IMR-90 (cell line): Measurements from ENCODE around the gene SPATA9. TPM values are rescaled to one million over a fixed set of nuclear protein-coding genes. Genes with fewer than 3 reads are reported as not detected.
"Not testable (repeated sequence)": the region's sequence is repeated elsewhere in the genome, so short reads cannot be mapped to it uniquely, and the experiment has no call there.

Experiments
- ATAC-seq: fragments of 200-7000 bp; cut with Tn5 transposase; 2 replicates; pipeline ENCODE4 v1.9.1; 2020; ENCODE audit warnings: low read depth, mild to moderate bottlenecking, moderate library complexity
- BruUV-seq: library from RNA; stranded (reverse); fragments of 400-500 nt; replicated peaks from 2 replicates; lab custom pipeline; 2021; lab: Mats Ljungman, UMichigan
- CTCF ChIA-PET: fragments of 300-600 bp; formaldehyde crosslinking; extraction: SDS; loops from one replicate; lab custom pipeline; 2021; ENCODE audit warnings: antibody characterized with exemption; lab: Yijun Ruan, JAX
- POLR2A ChIA-PET: fragments of 300-600 bp; sonication (Branson Sonifier 250); formaldehyde crosslinking; loops from one replicate; lab custom pipeline; 2022; ENCODE audit warnings: antibody characterized with exemption; ENCODE audit not compliant: unreplicated experiment; lab: Charles Lee
- DNase-seq: peaks from one replicate; pipeline ENCODE4 v3.0.0; 2013
- H2AFZ ChIP-seq: replicated peaks from 2 replicates; pipeline ENCODE3; 2013; ENCODE audit warnings: low read length, mild to moderate bottlenecking; ENCODE audit not compliant: poor library complexity
- H2AK5ac ChIP-seq: 2 replicates; pipeline ENCODE4 v1.6.1; 2013; ENCODE audit warnings: low read depth, low read length, inconsistent platforms
- H2AK9ac ChIP-seq: replicated peaks from 2 replicates; pipeline ENCODE3; 2013; ENCODE audit warnings: mild to moderate bottlenecking, low read depth, low read length, moderate library complexity; ENCODE audit not compliant: poor library complexity
- H2BK120ac ChIP-seq: 2 replicates; pipeline ENCODE4 v1.6.1; 2013; ENCODE audit warnings: low read depth, low read length, inconsistent platforms
- H2BK15ac ChIP-seq: 3 replicates; pipeline ENCODE4 v1.6.1; 2013; ENCODE audit warnings: low read depth, low read length, inconsistent platforms
- H2BK20ac ChIP-seq: 2 replicates; pipeline ENCODE4 v1.6.1; 2013; ENCODE audit warnings: low read depth, mild to moderate bottlenecking, inconsistent platforms, low read length, moderate library complexity
- H2BK5ac ChIP-seq: 2 replicates; pipeline ENCODE4 v1.6.1; 2013; ENCODE audit warnings: mild to moderate bottlenecking, low read depth, low read length, inconsistent platforms; ENCODE audit not compliant: poor library complexity, severe bottlenecking
- H3K14ac ChIP-seq: replicated peaks from 2 replicates; pipeline ENCODE4 v1.6.1; 2013; ENCODE audit warnings: low read depth, low read length, inconsistent platforms
- H3K18ac ChIP-seq: 2 replicates; pipeline ENCODE4 v1.6.1; 2013; ENCODE audit warnings: low read depth, low read length, control low read depth
- H3K23ac ChIP-seq: 2 replicates; pipeline ENCODE4 v1.6.1; 2013; ENCODE audit warnings: low read depth, low read length, inconsistent platforms
- H3K27ac ChIP-seq: 2 replicates; pipeline ENCODE4 v1.5.1; 2013; ENCODE audit warnings: mild to moderate bottlenecking, control low read depth, low read length; ENCODE audit not compliant: insufficient read depth
- H3K27me3 ChIP-seq: 2 replicates; pipeline ENCODE4 v1.6.1; 2013; ENCODE audit warnings: low read length; ENCODE audit not compliant: control insufficient read depth, insufficient read depth
- H3K36me3 ChIP-seq: 2 replicates; pipeline ENCODE4 v1.6.1; 2013; ENCODE audit warnings: low read length, mixed read lengths; ENCODE audit not compliant: control insufficient read depth, insufficient read depth
- H3K4ac ChIP-seq: 2 replicates; pipeline ENCODE4 v1.6.1; 2013; ENCODE audit warnings: low read depth, low read length, inconsistent platforms
- H3K4me1 ChIP-seq: 2 replicates; pipeline ENCODE4 v1.6.1; 2013; ENCODE audit warnings: low read length, mixed read lengths; ENCODE audit not compliant: control insufficient read depth, insufficient read depth
- H3K4me2 ChIP-seq: 2 replicates; pipeline ENCODE4 v1.6.1; 2013; ENCODE audit warnings: low read depth, mild to moderate bottlenecking, control low read depth, low read length, moderate library complexity
- H3K4me3 ChIP-seq: 2 replicates; pipeline ENCODE4 v1.5.1; 2013; ENCODE audit warnings: low read depth, mild to moderate bottlenecking, control low read depth, low read length, moderate library complexity; ENCODE audit not compliant: insufficient read depth
- H3K56ac ChIP-seq: 2 replicates; pipeline ENCODE4 v1.6.1; 2013; ENCODE audit warnings: low read length, inconsistent platforms; ENCODE audit not compliant: insufficient read depth; ENCODE audit errors: extremely low read depth
- H3K79me1 ChIP-seq, 2 experiments: 2 replicates each; pipeline ENCODE4 v1.6.1; 2013; ENCODE audit warnings: low read length in 2 of 2, inconsistent platforms in 1 of 2, low read depth in 1 of 2
- H3K9ac ChIP-seq: 2 replicates; pipeline ENCODE4 v1.6.1; 2013; ENCODE audit warnings: low read depth, low read length, control low read depth
- H3K9me1 ChIP-seq: 2 replicates; pipeline ENCODE4 v1.6.1; 2013; ENCODE audit warnings: low read length, inconsistent platforms; ENCODE audit not compliant: insufficient read depth
- H3K9me3 ChIP-seq: 2 replicates; pipeline ENCODE4 v1.6.1; 2013; ENCODE audit warnings: low read length; ENCODE audit not compliant: control insufficient read depth, insufficient read depth
- H4K20me1 ChIP-seq: 2 replicates; pipeline ENCODE4 v1.6.1; 2013; ENCODE audit warnings: low read length, inconsistent platforms; ENCODE audit not compliant: insufficient read depth
- H4K5ac ChIP-seq: 2 replicates; pipeline ENCODE4 v1.6.1; 2013; ENCODE audit warnings: mild to moderate bottlenecking, low read depth, low read length, control low read depth
- H4K8ac ChIP-seq, 2 experiments: 2 replicates each; pipeline ENCODE4 v1.6.1; 2013; ENCODE audit warnings: low read depth in 2 of 2, low read length in 2 of 2, control low read depth in 1 of 2, inconsistent platforms in 1 of 2
- H4K91ac ChIP-seq: 2 replicates; pipeline ENCODE4 v1.6.1; 2013; ENCODE audit warnings: low read depth, low read length, inconsistent platforms; ENCODE audit not compliant: insufficient read depth
- WGBS, 2 experiments: methylation state at CpG; one replicate each; pipeline versions ENCODE4 v1.1.5 to v1.1.7; 2013; ENCODE audit warnings: missing lambda C conversion rate in 2 of 2; ENCODE audit not compliant: insufficient read length in 1 of 2; ENCODE audit errors: extremely low coverage in 2 of 2; 5-methylcytosine and 5-hydroxymethylcytosine counted together
- dilution Hi-C: fragments of 300-500 bp; cut with HindIII; formaldehyde crosslinking; loops from one replicate; pipeline ENCODE4 v1.14.3; 2018; ENCODE audit warnings: low sequenced_read_pairs; ENCODE audit not compliant: unreplicated experiment
- in situ Hi-C: fragments of 300-500 bp; cut with MboI; formaldehyde crosslinking; loops from 3 replicates; pipeline ENCODE4 v1.14.3; 2019; ENCODE audit warnings: low sequenced_read_pairs, inconsistent platforms, mixed read lengths
- intact Hi-C: fragments of 100-400 bp; cut with micrococcal nuclease; formaldehyde crosslinking; loops from 2 replicates; pipeline ENCODE4 v1.10.0; 2022
- polyA plus RNA-seq, 3 experiments: library from polyadenylated mRNA; depleted of rRNA; stranded (reverse); fragments of >200 nt; gene quantifications; 2 replicates each; pipeline ENCODE4 v1.2.3, GENCODE V29; 2012; ENCODE audit warnings: low replicate concordance in 1 of 3
- total RNA-seq: library from RNA; depleted of rRNA; stranded (reverse); fragments of >200 nt; gene quantifications from 2 replicates; pipeline ENCODE4 v1.2.3, GENCODE V29; 2012

SPATA9 gene
- total and polyA plus RNA-seq, 2 of the 4 experiments (the other 2 are of a cell fraction): 0.72 to 0.86 TPM

DNA sequence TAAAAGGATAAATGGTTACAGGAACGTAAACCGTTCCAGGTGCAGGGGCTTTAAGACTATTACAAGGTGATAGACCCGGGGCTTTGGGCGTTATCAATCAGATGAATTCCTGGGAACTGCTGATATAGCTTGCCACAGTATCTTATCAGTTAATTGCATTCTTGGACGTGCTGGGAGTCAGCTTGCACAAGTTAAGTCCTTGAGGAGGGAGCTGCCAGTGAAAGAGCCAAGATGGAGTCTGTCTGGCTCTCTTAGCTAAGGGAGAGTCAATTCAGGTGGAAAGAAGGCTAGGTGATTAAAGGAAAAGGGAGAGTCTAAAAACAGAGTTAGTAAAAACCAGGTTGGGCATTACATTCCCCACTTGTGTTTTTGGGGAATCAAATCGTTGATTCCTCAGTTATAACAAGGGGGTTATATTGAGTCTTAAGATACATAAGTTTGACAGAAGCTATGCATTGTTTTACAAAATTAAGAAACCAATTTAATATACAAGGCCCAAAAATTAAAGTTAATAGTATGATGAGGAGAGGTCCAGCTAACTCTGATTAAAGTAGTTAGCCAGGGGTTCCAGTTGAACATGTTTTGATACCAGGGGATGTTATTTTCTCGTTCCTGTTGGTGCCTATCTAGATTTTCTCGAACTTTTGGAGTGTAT is 24.9 kb upstream of the SPATA9 start:
- H3K56ac ChIP-seq, H3K4me1 ChIP-seq, POLR2A ChIA-PET, H3K14ac ChIP-seq, BruUV-seq, H3K23ac ChIP-seq, H3K36me3 ChIP-seq, H2BK15ac ChIP-seq, H4K5ac ChIP-seq, in situ Hi-C loops, CTCF ChIA-PET, H3K4me2 ChIP-seq, intact Hi-C loops, H2AK5ac ChIP-seq, H4K20me1 ChIP-seq, H3K9me3 ChIP-seq, H3K27me3 ChIP-seq, H2AFZ ChIP-seq, H3K79me1 ChIP-seq, H4K8ac ChIP-seq, H3K18ac ChIP-seq, H3K27ac ChIP-seq, DNase-seq, H3K4me3 ChIP-seq, H4K91ac ChIP-seq, ATAC-seq, H2AK9ac ChIP-seq, H3K4ac ChIP-seq, H2BK20ac ChIP-seq, H3K9me1 ChIP-seq, H3K9ac ChIP-seq, dilution Hi-C loops, H2BK120ac ChIP-seq, H2BK5ac ChIP-seq: not testable (repeated sequence)
- no CpG with 5 or more reads among the region's 8 CpGs for WGBS, 2 experiments
